GM12878 (cell line): ENCODE results near the gene SFMBT1. TPM values are rescaled to one million over a fixed set of nuclear protein-coding genes. Genes with fewer than 3 reads are reported as not detected.

Experiments used
- ATAC-seq: fragments of 200-7000 bp; cut with Tn5 transposase; 3 replicates; pipeline ENCODE4 v1.9.1; 2020; ENCODE audit warnings: mild to moderate bottlenecking, moderate library complexity
- BruUV-seq: library from RNA; stranded (reverse); fragments of 400-500 nt; replicated peaks from 2 replicates; lab custom pipeline; 2021; lab: Mats Ljungman, UMichigan
- CTCF ChIA-PET: fragments of 300-600 bp; sonication (Branson Sonifier 250); formaldehyde crosslinking; extraction: SDS; loops from one replicate; lab custom pipeline; 2021; ENCODE audit warnings: inconsistent platforms; lab: Yijun Ruan, JAX
- POLR2A ChIA-PET: fragments of 350-600 bp; formaldehyde crosslinking; extraction: SDS; loops from one replicate; lab custom pipeline; 2021; ENCODE audit warnings: inconsistent platforms; lab: Charles Lee
- RAD21 ChIA-PET: fragments of 300-600 bp; sonication (Branson Sonifier 250); formaldehyde crosslinking; loops from one replicate; lab custom pipeline; 2023; ENCODE audit warnings: antibody characterized with exemption; ENCODE audit not compliant: unreplicated experiment; lab: Charles Lee
- SMC1A ChIA-PET: fragments of 300-600 bp; sonication (Branson Sonifier 250); formaldehyde crosslinking; loops from one replicate; lab custom pipeline; 2023; ENCODE audit not compliant: unreplicated experiment, uncharacterized antibody; lab: Charles Lee
- DNase-seq: peaks from one replicate; pipeline ENCODE4 v3.0.0-alpha.2; 2011; ENCODE audit warnings: low read depth, low spot score
- FAIRE-seq: peaks from 3 replicates; lab custom pipeline; 2011; peaks lifted over from hg19 to GRCh38; lab: Jason Lieb, UNC
- H2AFZ ChIP-seq: 2 replicates; pipeline ENCODE4 v1.6.0; 2011; ENCODE audit warnings: low read depth, low read length, control low read depth; ENCODE audit not compliant: control insufficient read depth
- H3K27ac ChIP-seq: 2 replicates; pipeline ENCODE4 v1.5.1; 2011; ENCODE audit warnings: control low read depth; ENCODE audit not compliant: control insufficient read depth, insufficient read depth
- H3K27me3 ChIP-seq, 2 experiments: replicated peaks in 1 of 2; 2 replicates each; pipeline versions ENCODE4 v1.6.0 to v1.6.1; 2011; ENCODE audit warnings: low read length in 1 of 2; ENCODE audit not compliant: control insufficient read depth in 2 of 2, insufficient read depth in 2 of 2
- H3K36me3 ChIP-seq, 2 experiments: 2 replicates each; pipeline ENCODE4 v1.5.1; 2011; ENCODE audit warnings: low read length in 1 of 2; ENCODE audit not compliant: control insufficient read depth in 2 of 2, insufficient read depth in 2 of 2
- H3K4me1 ChIP-seq: 2 replicates; pipeline ENCODE4 v1.6.1; 2011; ENCODE audit warnings: mild to moderate bottlenecking, low read length, moderate library complexity, mixed read lengths; ENCODE audit not compliant: control insufficient read depth, insufficient read depth
- H3K4me2 ChIP-seq: 2 replicates; pipeline ENCODE4 v1.6.0; 2011; ENCODE audit warnings: control low read depth; ENCODE audit not compliant: control insufficient read depth, insufficient read depth
- H3K4me3 ChIP-seq: fragments of 200-600 bp; sonication (generic); 2 replicates; pipeline ENCODE4 v1.5.1; 2016
- H3K79me2 ChIP-seq: 2 replicates; pipeline ENCODE4 v1.6.0; 2011; ENCODE audit warnings: low read length; ENCODE audit not compliant: control insufficient read depth, insufficient read depth
- H3K9ac ChIP-seq: 2 replicates; pipeline ENCODE4 v1.8.0; 2011; ENCODE audit warnings: low read length, control low read depth, mixed read lengths; ENCODE audit not compliant: control insufficient read depth, insufficient read depth
- H3K9me3 ChIP-seq: replicated peaks from 3 replicates; pipeline ENCODE4 v1.5.1; 2011; ENCODE audit warnings: mild to moderate bottlenecking, low read length; ENCODE audit not compliant: control insufficient read depth, insufficient read depth
- H4K20me1 ChIP-seq: 2 replicates; pipeline ENCODE4 v1.6.0; 2011; ENCODE audit not compliant: control insufficient read depth, insufficient read depth
- EED ChIP-seq: sonication (generic); IDR thresholded peaks from 2 replicates; pipeline ENCODE4 v1.6.1; 2016; ENCODE audit warnings: antibody characterized with exemption, low read depth
- EP300 ChIP-seq, 2 experiments: fragments of 150-350 bp in 1 of 2; IDR thresholded peaks; 2 replicates each; pipeline ENCODE4 v1.6.1; 2011 to 2012; ENCODE audit warnings: low read depth in 2 of 2, low read length in 2 of 2, borderline replicate concordance in 1 of 2, improper control_type of control experiment in 1 of 2, inconsistent platforms in 1 of 2; ENCODE audit not compliant: control insufficient read depth in 1 of 2
- ETV6 ChIP-seq, 2 experiments: fragments of 450-650 bp in 1 of 2; IDR thresholded peaks in 1 of 2; conservative IDR thresholded peaks in 1 of 2; 2 replicates each; pipeline ENCODE4 v1.6.1; 2014; ENCODE audit warnings: antibody characterized with exemption in 1 of 2, borderline replicate concordance in 1 of 2, low read depth in 1 of 2, mild to moderate bottlenecking in 1 of 2, moderate library complexity in 1 of 2
- FOXK2 ChIP-seq: fragments of 450-650 bp; IDR thresholded peaks from 2 replicates; pipeline ENCODE4 v1.6.1; 2017; ENCODE audit warnings: mild to moderate bottlenecking, moderate library complexity
- IKZF1 ChIP-seq: fragments of 450-650 bp; conservative IDR thresholded peaks from 2 replicates; pipeline ENCODE4 v1.6.1; 2017; ENCODE audit warnings: antibody characterized with exemption, mild to moderate bottlenecking
- IKZF2 ChIP-seq, 2 experiments: fragments of 450-650 bp; IDR thresholded peaks; 2 replicates each; pipeline ENCODE4 v1.6.1; 2017; ENCODE audit warnings: mild to moderate bottlenecking in 2 of 2, moderate library complexity in 2 of 2
- IRF4 ChIP-seq: IDR thresholded peaks from 2 replicates; pipeline ENCODE4 v1.6.1; 2011; ENCODE audit warnings: low read depth, low read length
- JUNB ChIP-seq: IDR thresholded peaks from 2 replicates; pipeline ENCODE4 v1.6.1; 2016; ENCODE audit warnings: antibody characterized with exemption, mild to moderate bottlenecking
- MEF2A ChIP-seq: IDR thresholded peaks from 2 replicates; pipeline ENCODE4 v1.6.1; 2011; ENCODE audit warnings: low read depth, mild to moderate bottlenecking, low read length, moderate library complexity; ENCODE audit not compliant: insufficient read depth
- MTA2 ChIP-seq: fragments of 450-650 bp; IDR thresholded peaks from 2 replicates; pipeline ENCODE4 v1.6.1; 2016; ENCODE audit warnings: low read depth, mild to moderate bottlenecking, moderate library complexity
- MTA3 ChIP-seq: IDR thresholded peaks from 2 replicates; pipeline ENCODE4 v1.6.1; 2012; ENCODE audit warnings: low read length, inconsistent platforms, borderline replicate concordance
- NFIC ChIP-seq: IDR thresholded peaks from 2 replicates; pipeline ENCODE4 v1.6.1; 2012; ENCODE audit warnings: low read depth, mild to moderate bottlenecking, inconsistent platforms, low read length, moderate library complexity
- NFYA ChIP-seq: IDR thresholded peaks from 2 replicates; pipeline ENCODE4 v1.6.1; 2011; ENCODE audit warnings: low read depth, mild to moderate bottlenecking, low read length, improper control_type of control experiment, borderline replicate concordance
- RAD51 ChIP-seq: fragments of 450-650 bp; IDR thresholded peaks from 2 replicates; pipeline ENCODE4 v1.6.1; 2016; ENCODE audit warnings: moderate library complexity, mild to moderate bottlenecking, inconsistent platforms
- RUNX3 ChIP-seq: IDR thresholded peaks from 2 replicates; pipeline ENCODE4 v1.6.1; 2012; ENCODE audit warnings: low read length, inconsistent platforms
- SPI1 ChIP-seq: IDR thresholded peaks from 2 replicates; pipeline ENCODE4 v1.6.1; 2011; ENCODE audit warnings: low read depth, mild to moderate bottlenecking, low read length, moderate library complexity, borderline replicate concordance; ENCODE audit not compliant: insufficient read depth
- WGBS: methylation state at CpG from one replicate; pipeline ENCODE4 v1.1.6; 2016; ENCODE audit warnings: low lambda C conversion rate; ENCODE audit not compliant: insufficient replicate concordance, insufficient coverage; ENCODE audit errors: missing lambda C conversion rate; 5-methylcytosine and 5-hydroxymethylcytosine counted together
- in situ Hi-C: fragments of 300-500 bp; cut with MboI; formaldehyde crosslinking; loops from 9 replicates; pipeline ENCODE4 v1.14.3; 2018; ENCODE audit warnings: mixed read lengths
- intact Hi-C: fragments of 100-400 bp; cut with micrococcal nuclease; formaldehyde crosslinking; loops from one replicate; pipeline ENCODE4 v1.14.2; 2022; ENCODE audit not compliant: unreplicated experiment
- polyA plus RNA-seq, 11 experiments: library from polyadenylated mRNA; depleted of rRNA in 4 of 11; unstranded in 6 of 11; stranded (reverse) in 5 of 11; fragments of >200 nt; fragmentation: Nextera tagmentation in 4 of 11; fragmentation: Illumina TruSeq in 1 of 11; extraction: Ambion mirVana in 4 of 11; extraction: Trizol in 1 of 11; gene quantifications; 1 replicate in 1 of 11; 2 replicates in 10 of 11; pipeline versions ENCODE4 v1.2.1 to v1.2.3, GENCODE V29; 2011 to 2016; ENCODE audit warnings: inconsistent platforms in 2 of 11, missing spikeins in 2 of 11, low read depth in 1 of 11
- total RNA-seq, 4 experiments: library from RNA; depleted of rRNA in 3 of 4; stranded (reverse); fragments of >200 nt in 3 of 4; fragmentation: Illumina TruSeq in 1 of 4; extraction: Trizol in 1 of 4; gene quantifications; 2 replicates each; pipeline versions ENCODE4 v1.2.1 to v1.2.3, GENCODE V29; 2013 to 2021
- TF ChIP-seq, protein P1 (sequence below): fragments of 450-650 bp; IDR thresholded peaks from 2 replicates; pipeline ENCODE4 v1.6.1; 2017; ENCODE audit warnings: low read depth, mild to moderate bottlenecking, moderate library complexity
- TF ChIP-seq, protein P2 (sequence below): IDR thresholded peaks from 2 replicates; pipeline ENCODE4 v1.6.1; 2012; ENCODE audit warnings: low read length, inconsistent platforms

Gene SFMBT1
- total and polyA plus RNA-seq, 10 of the 15 experiments (the other 5 are each of a cell fraction or from before 2014, with no cell fraction given): 3.2 to 19.5 (median 11.4) TPM

DNA sequence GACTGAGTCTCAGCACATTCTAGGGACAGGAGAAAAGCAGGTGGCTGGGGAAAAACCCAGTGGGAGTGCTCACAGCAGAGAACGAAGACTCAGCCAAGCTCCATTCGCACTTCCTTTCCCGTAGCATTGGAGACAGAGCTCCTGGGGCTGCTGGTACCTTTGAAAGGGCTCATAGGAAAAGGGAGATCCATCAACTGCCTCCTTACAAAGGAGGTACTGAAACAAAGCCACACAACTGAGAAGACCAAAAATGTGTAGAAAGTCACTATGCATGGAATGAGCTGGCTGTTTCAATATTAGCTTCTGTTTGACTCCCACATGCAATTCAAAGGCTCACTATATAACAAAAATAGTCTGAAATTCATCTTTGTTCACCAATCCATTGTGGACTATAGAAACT lies 165.4 kb downstream of the SFMBT1 start:
- peak overlapping the region; percentile 31 for H3K4me2 ChIP-seq
- no peak overlapping the region for H3K4me3 ChIP-seq
- WGBS: 6% methylated on average over 3 of the region's 3 CpGs
- peaks cover 15% of the 10 kb centered on the region for H3K4me1 ChIP-seq
- ChIA-PET RAD21 (interaction anchor here (2.2 kb wide), 1 partner anchor 13 kb away, joined by 17 read pairs; no protein-coding TSS in a partner anchor), POLR2A (interaction anchor here (0.7 to 2.5 kb wide), 2 partner anchors 12 to 177 kb away, joined by 3 to 8 read pairs; no protein-coding TSS in a partner anchor), SMC1A (interaction anchor here (1.0 to 3.3 kb wide), 5 partner anchors 12 to 103 kb away, joined by 3 to 25 read pairs (median 3); no protein-coding TSS in a partner anchor), CTCF (interaction anchor here (0.6 to 4.8 kb wide), 2 partner anchors 12 to 54 kb away, joined by 4 to 28 read pairs; no protein-coding TSS in a partner anchor)
- no peaks in the 10 kb centered on the region for H4K20me1 ChIP-seq
- H3K9ac ChIP-seq: no peak overlapping the region
- ATAC-seq (peak; percentile 79), DNase-seq (peak; percentile 24), FAIRE-seq (no peak)
- H3K9me3 ChIP-seq: no peaks in the 10 kb centered on the region; the same call in 1 of the 3 replicates
- no peaks in the 10 kb centered on the region for H3K27me3 ChIP-seq
- intact Hi-C loops (no loop called here), in situ Hi-C loops (no loop called here)
- no TSS peak for BruUV-seq
- H3K27ac ChIP-seq: peak overlapping the region; percentile 33; the same call in 1 of the 2 replicates
- peaks cover 1 to 9% of the 10 kb centered on the region in 2 experiments; a peak in 2 of 4 replicates for H3K36me3 ChIP-seq
- H2AFZ ChIP-seq: no peak overlapping the region
- peaks cover 3% of the 10 kb centered on the region for H3K79me2 ChIP-seq
- TF ChIP-seq, protein P1, sequence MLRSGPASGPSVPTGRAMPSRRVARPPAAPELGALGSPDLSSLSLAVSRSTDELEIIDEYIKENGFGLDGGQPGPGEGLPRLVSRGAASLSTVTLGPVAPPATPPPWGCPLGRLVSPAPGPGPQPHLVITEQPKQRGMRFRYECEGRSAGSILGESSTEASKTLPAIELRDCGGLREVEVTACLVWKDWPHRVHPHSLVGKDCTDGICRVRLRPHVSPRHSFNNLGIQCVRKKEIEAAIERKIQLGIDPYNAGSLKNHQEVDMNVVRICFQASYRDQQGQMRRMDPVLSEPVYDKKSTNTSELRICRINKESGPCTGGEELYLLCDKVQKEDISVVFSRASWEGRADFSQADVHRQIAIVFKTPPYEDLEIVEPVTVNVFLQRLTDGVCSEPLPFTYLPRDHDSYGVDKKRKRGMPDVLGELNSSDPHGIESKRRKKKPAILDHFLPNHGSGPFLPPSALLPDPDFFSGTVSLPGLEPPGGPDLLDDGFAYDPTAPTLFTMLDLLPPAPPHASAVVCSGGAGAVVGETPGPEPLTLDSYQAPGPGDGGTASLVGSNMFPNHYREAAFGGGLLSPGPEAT: peak; percentile 30; the same call in 1 of the 2 replicates
- TF ChIP-seq IKZF2 (IDR thresholded peaks at IDR 0.05) (peak in 1 of 2 experiments; percentile 28; a peak in 2 of 4 replicates), JUNB (peak; percentile 72), RAD51 (no peak), RUNX3 (peak; percentile 58), EP300 (IDR thresholded peaks at IDR 0.05; ENCODE audit: borderline replicate concordance in 1 of 2, control insufficient read depth in 1 of 2, low read depth in 2 of 2, low read length in 2 of 2) (peak in 1 of 2 experiments; percentile 30; a peak in 1 of 4 replicates), IRF4 (peak; percentile 69; the same call in 1 of the 2 replicates), FOXK2 (no peak), NFIC (peak; percentile 61; the same call in 1 of the 2 replicates), IKZF1 (peak; percentile 30; the same call in 1 of the 2 replicates), MTA2 (no peak), ETV6 (conservative IDR thresholded peaks at IDR 0.05 in 1 of 2, IDR thresholded peaks at IDR 0.05 in 1 of 2; ENCODE audit: borderline replicate concordance in 1 of 2, low read depth in 1 of 2) (peak in 1 of 2 experiments; percentile 31; a peak in 1 of 4 replicates), MTA3 (peak; percentile 55; the same call in 1 of the 2 replicates), MEF2A (peak; percentile 63), EED (peak; percentile 77), SPI1 (0 out of 2 replicates have a peak, but pooled peaks have one; percentile 53), NFYA (no peak)
- TF ChIP-seq, protein P2, sequence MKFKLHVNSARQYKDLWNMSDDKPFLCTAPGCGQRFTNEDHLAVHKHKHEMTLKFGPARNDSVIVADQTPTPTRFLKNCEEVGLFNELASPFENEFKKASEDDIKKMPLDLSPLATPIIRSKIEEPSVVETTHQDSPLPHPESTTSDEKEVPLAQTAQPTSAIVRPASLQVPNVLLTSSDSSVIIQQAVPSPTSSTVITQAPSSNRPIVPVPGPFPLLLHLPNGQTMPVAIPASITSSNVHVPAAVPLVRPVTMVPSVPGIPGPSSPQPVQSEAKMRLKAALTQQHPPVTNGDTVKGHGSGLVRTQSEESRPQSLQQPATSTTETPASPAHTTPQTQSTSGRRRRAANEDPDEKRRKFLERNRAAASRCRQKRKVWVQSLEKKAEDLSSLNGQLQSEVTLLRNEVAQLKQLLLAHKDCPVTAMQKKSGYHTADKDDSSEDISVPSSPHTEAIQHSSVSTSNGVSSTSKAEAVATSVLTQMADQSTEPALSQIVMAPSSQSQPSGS: peak; percentile 52; the same call in 1 of the 2 replicates
